ENCODE data around the gene TAL1.

TAL1 gene

GRCh38 chr1:47257224-47257623 lies 25.2 kb upstream of the TAL1 start:
- H3K4me3 ChIP-seq (ENCODE audit: low read depth, low read length), result no peak overlapping the region
- peaks cover 6% of the 10 kb centered on the region for H3K36me3 ChIP-seq (replicated peaks)
- no peak for DNase-seq
- H3K27ac ChIP-seq, result no peak overlapping the region
- in situ Hi-C loops (cut with HindIII; ENCODE audit: low pct_ligation_motif_present, low sequenced_read_pairs), result no loop called here
- H3K27me3 ChIP-seq (replicated peaks), result no peaks in the 10 kb centered on the region
- TF ChIP-seq CTCF (IDR thresholded peaks at IDR 0.05; ENCODE audit: low read depth, low read length, missing control alignments), result no peak

- Histone ChIP-seq H3K27me3 (replicated peaks) (no peaks in the 10 kb centered on the region), H3K4me3 (ENCODE audit: low read depth, low read length) (no peak overlapping the region), H3K27ac (no peak overlapping the region), H3K36me3 (replicated peaks) (peaks cover 8% of the 10 kb centered on the region)
- in situ Hi-C loops (cut with HindIII; ENCODE audit: low pct_ligation_motif_present, low sequenced_read_pairs), result no loop called here
- TF ChIP-seq CTCF (IDR thresholded peaks at IDR 0.05; ENCODE audit: low read depth, low read length, missing control alignments), result no peak
- no peak for DNase-seq
These were observed 20.8 kb upstream of the TAL1 start for GRCh38 chr1:47252795-47253194.

GRCh38 chr1:47252369-47252768 lies 20.3 kb upstream of the TAL1 start:
- TF ChIP-seq CTCF (IDR thresholded peaks at IDR 0.05; ENCODE audit: low read depth, low read length, missing control alignments), result no peak
- H3K27ac ChIP-seq, result no peak overlapping the region
- peaks cover 8% of the 10 kb centered on the region for H3K36me3 ChIP-seq (replicated peaks)
- no peak for DNase-seq
- H3K27me3 ChIP-seq (replicated peaks), result no peaks in the 10 kb centered on the region
- no peak overlapping the region for H3K4me3 ChIP-seq (ENCODE audit: low read depth, low read length)
- in situ Hi-C loops (cut with HindIII; ENCODE audit: low pct_ligation_motif_present, low sequenced_read_pairs), result no loop called here

GRCh38 chr1:47249755-47250154 lies 17.7 kb upstream of the TAL1 start:
- Histone ChIP-seq H3K27me3 (replicated peaks) (no peaks in the 10 kb centered on the region), H3K36me3 (replicated peaks) (peaks cover 5% of the 10 kb centered on the region), H3K27ac (no peak overlapping the region), H3K4me3 (ENCODE audit: low read depth, low read length) (no peak overlapping the region)
- DNase-seq, result no peak
- no peak for TF ChIP-seq CTCF (IDR thresholded peaks at IDR 0.05; ENCODE audit: low read depth, low read length, missing control alignments)
- in situ Hi-C loops (cut with HindIII; ENCODE audit: low pct_ligation_motif_present, low sequenced_read_pairs), result no loop called here

GRCh38 chr1:47244339-47244862 lies 12.4 kb upstream of the TAL1 start:
- in situ Hi-C loops (cut with HindIII; ENCODE audit: low pct_ligation_motif_present, low sequenced_read_pairs), result no loop called here
- no peak overlapping the region for H3K4me3 ChIP-seq (ENCODE audit: low read depth, low read length)
- DNase-seq, result no peak
- no peaks in the 10 kb centered on the region for H3K27me3 ChIP-seq (replicated peaks)
- no peak overlapping the region for H3K27ac ChIP-seq
- TF ChIP-seq CTCF (IDR thresholded peaks at IDR 0.05; ENCODE audit: low read depth, low read length, missing control alignments), result no peak
- H3K36me3 ChIP-seq (replicated peaks), result no peaks in the 10 kb centered on the region

- Histone ChIP-seq H3K4me3 (ENCODE audit: low read depth, low read length) (no peak overlapping the region), H3K36me3 (replicated peaks) (no peaks in the 10 kb centered on the region), H3K27me3 (replicated peaks) (no peaks in the 10 kb centered on the region), H3K27ac (no peak overlapping the region)
- TF ChIP-seq CTCF (IDR thresholded peaks at IDR 0.05; ENCODE audit: low read depth, low read length, missing control alignments), result no peak
- in situ Hi-C loops (cut with HindIII; ENCODE audit: low pct_ligation_motif_present, low sequenced_read_pairs), result no loop called here
- no peak for DNase-seq
These were observed 11.9 kb upstream of the TAL1 start for GRCh38 chr1:47243910-47244309.
